GM18508 (cell line): ENCODE data around the gene LYPD3.
"Not testable (repeated sequence)": the region's sequence is repeated elsewhere in the genome, so short reads cannot be mapped to it uniquely, and the experiment has no call there.

Experiments used
- ATAC-seq: cut with Tn5 transposase; IDR thresholded peaks from one replicate; pipeline ENCODE4 v1.9.1; 2021; ENCODE audit warnings: moderate number of reproducible peaks; ENCODE audit not compliant: insufficient read depth, unreplicated experiment

The LYPD3 gene

DNA sequence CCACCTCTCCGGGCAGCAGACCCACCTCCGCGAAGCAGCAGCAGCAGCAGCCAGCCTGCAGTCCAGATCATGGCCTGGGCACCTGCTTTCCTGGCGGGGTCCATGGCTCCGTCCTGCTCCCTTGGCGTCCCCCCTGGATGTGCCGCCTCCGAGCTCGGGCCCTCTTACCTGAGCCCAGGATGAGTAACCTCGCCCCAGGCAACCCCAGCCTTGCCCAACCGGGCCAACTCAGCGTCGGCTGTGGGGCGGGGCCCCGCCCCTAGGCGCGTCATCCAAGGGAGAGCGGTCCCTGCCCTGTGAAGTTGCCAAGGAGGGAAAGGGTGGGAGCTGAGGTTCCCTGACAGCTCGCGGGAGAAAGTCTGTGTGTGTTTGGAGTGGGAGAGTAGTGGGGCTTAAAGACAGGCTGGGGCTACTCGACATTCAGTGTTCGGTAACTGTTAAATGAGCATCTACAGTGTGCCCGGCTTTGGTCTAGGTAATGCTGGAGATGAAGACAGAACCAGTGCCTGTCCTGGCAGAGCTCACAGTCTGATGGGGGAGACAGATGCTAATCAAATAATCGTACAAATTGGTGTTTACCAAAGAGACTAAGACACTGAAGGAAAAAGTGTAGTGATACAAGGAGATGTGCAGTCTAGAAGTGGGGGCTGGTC lies at the start of gene LYPD3:
LYPD3 (minus strand) TSS at position 141 of the 653 bp plus-strand sequence; CDS start at position 104, 37 bp downstream.
- ATAC-seq: no peak

DNA sequence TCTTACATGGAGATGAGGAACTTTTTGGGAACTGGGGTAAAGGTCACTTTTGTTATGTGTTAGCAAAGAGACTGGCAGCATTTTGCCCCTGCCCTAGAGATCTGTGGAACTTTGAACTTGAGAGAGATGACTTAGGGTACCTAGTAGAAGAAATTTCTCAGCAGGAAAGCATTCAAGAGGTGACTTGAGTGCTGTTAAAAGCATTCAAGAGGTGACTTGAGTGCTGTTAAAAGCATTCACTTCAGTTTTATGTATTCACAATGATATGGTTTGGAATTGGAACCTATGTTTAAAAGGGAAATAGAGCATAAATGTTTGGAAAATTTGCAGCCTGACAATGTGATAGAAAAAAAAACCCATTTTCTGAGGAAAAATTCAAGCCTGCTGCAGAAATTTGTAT lies 47.0 kb upstream of the LYPD3 start:
- ATAC-seq: not testable (repeated sequence)

DNA sequence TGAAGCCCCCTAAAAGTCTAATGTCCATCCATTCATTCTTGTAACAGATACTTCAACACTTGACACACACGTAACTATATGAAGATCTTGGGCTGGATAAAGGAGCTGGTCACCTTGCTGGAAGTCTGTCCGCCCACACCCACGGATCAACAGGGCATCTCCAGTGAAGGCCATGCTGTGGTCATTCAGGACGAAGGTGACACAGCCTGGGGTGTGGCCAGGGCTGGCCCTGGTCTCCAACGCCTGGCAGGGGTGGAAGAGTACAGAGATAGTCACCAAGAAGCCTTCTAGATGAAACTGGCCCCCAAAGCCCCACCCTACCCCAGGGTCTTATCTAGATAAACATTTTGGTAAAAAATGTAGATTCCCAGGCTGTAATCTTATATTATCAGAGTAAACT lies 45.9 kb upstream of the LYPD3 start:
- ATAC-seq: no peak

DNA sequence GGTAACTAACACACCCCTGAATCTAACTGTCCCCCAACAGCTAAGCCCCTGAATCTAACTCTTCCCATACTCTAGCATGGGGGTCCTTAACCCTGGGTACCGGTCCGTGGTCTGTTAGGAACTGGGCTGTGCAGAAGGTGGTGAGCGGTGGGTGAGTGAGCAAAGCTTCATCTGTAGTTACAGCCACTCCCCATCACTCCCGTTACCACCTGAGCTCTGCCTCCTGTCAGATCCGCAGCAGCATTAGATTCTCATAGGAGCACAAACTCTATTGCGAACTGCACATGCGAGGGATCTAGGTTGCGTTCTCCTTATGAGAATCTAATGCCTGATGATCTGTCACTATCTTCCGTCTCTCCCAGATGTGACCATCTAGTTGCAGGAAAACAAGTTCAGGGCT lies 45.3 kb upstream of the LYPD3 start:
- no peak for ATAC-seq

DNA sequence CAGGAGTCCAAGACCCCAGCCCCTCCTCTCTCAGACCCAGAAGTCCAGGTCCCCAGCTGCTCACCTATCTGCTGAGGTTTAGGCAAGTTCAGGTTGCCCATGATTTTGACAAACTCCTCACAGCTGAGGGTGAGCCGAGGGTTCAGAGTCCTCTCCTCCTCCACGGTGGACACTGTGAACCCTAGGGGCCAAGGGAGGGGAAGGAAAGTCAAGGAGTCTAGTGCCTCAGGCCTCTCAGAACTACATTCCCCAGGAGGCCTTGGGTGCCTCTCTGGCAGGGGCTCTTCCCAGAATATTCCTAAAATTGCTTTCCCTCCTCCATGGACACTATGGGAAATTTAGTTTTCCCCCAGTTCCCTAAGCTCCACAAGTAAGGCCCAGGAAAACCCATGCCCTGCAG lies 42.5 kb upstream of the LYPD3 start:
- no peak for ATAC-seq

GRCh38 chr19:43506629-43507028 lies 41.2 kb upstream of the LYPD3 start:
- no peak for ATAC-seq

GRCh38 chr19:43505941-43506340 lies 40.5 kb upstream of the LYPD3 start:
- ATAC-seq: no peak

- ATAC-seq: no peak
These were observed 39.7 kb upstream of the LYPD3 start for GRCh38 chr19:43505186-43505456.

GRCh38 chr19:43504426-43505185 lies 39.2 kb upstream of the LYPD3 start, which contains the start of gene PHLDB3:
Gene PHLDB3 (minus strand): TSS chr19:43504746. CDS start chr19:43504118, 628 bp downstream.
- ATAC-seq: no peak

DNA sequence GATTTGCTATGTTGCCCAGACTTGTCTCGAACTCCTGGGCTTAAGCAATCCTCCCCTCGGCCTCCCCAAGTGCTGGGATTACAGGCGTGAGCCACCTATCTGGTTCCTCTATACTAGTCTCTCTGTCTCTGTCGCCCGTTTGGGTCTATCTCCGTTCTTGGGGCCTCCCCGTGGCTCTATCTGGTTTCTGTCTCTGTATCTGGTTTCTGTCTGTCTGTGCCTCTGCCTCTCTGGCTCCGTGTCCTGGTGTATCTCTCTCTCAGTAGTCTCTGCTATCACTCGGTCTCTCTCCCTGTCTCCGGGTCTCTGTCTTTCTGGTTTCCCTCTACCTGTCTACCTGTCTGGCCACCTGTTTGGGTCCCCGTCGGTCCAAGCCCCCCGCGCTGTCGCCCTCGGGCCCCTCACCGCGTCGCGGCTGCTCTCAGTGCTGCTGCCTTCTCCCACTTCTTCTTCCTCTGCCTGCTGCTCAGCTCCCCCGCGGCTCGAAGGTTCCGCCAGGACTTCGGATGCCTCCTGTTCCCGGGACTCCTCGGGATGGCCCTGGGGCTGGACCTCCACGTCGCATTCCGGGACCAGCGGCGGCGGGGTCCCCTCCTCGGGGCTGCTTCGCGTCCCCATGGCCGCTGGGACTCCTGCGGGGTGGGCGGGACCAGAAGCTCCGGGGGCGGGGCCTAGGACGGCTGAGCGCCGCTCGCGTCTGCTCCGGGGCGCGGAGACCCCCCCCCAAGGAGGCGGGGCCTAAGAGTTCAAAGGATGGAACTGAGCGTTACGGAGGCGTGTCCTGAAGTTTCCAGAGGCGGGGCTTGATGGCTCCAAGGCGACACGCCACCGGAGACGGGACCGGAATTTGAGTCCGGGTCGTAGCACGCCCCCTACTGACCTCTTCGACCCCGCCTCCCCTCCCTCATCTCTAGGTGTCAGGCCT lies 38.4 kb upstream of the LYPD3 start:
- no peak for ATAC-seq

- no peak for ATAC-seq
These were observed 37.1 kb upstream of the LYPD3 start for GRCh38 chr19:43502419-43502976.

GRCh38 chr19:43501661-43502418 lies 36.4 kb upstream of the LYPD3 start:
- ATAC-seq: no peak

- ATAC-seq: no peak
These were observed 33.6 kb upstream of the LYPD3 start for GRCh38 chr19:43499042-43499441.

GRCh38 chr19:43498233-43498842 lies 32.9 kb upstream of the LYPD3 start:
- ATAC-seq: no peak

- no peak for ATAC-seq
These were observed 31.6 kb upstream of the LYPD3 start for GRCh38 chr19:43496960-43497359.

DNA sequence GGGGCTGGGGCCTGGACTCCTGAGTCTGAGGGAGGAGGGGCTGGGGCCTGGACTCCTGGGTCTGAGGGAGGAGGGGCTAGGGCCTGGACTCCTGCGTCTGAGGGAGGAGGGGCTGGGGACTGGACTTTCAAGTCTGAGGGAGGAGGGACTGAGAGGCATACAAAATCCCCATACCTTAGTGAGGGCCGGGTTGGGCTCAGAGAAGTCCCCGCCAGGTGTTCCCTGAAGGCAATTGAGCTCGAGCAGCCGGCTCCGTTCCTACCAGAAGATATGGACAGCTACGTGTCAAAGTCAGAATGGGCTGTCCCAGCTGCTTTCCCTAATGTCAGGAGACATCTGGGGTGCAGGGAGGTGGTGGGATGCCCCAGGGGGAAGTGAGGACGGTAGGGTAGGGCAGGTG lies 29.7 kb upstream of the LYPD3 start:
- no peak for ATAC-seq

- ATAC-seq: no peak
These were observed 25.4 kb upstream of the LYPD3 start for GRCh38 chr19:43490759-43491158.

DNA sequence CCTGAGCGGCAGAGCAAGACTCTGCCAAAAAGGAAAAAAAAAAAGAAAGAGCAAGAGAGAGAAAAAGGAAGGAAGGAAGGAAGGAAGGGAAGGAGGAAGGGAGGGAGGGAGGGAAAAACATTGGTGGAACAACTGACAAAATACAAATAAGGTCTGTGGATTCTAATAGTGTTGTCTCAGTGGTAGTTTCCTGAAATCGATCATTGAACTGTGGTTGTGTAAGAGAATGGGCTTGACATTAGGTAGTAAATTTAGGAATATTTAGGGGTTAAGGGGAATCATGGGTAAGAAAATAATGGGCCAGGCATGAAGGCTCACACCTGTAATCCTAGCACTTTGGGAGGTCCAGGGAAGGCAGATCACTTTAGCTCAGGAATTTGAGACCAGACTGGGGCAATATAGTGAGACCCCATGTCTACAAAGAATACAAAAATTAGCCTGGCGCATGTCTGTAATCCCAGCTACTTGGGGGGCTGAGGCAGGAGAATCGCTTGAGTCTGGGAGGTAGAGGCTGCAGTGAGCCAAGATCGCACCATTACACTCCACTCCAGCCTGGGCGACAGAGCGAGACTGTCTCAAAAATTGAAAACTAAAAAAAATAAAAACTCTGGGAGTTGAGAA lies 24.7 kb upstream of the LYPD3 start:
- no peak for ATAC-seq

DNA sequence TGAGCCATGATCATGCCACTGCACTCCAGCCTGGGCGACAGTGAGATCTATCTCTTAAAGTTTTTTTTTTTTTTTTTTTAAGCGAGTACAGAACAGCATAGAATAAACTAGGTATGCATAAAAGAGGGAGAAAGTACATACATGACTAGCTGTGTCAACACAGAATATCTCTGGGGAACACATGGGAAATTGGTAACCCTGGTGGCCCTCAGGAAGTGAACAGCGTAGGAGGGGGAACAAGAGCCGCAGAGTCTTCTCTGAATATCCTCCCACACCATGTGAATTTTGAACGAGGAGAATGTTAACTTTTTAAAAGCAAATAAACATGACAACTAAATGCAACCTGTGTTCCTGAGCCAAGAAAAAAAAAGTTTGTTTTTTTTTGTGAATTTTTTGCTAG lies 23.9 kb upstream of the LYPD3 start:
- no peak for ATAC-seq
